NCI-H345 treated with DMSO at 0.1 percent for 48 hours (cell line): ENCODE measurements around the gene INVS.
"Not testable (repeated sequence)": the region's sequence is repeated elsewhere in the genome, so short reads cannot be mapped to it uniquely, and the experiment has no call there.

Experiments
- DNase-seq: peaks from one replicate; lab custom pipeline; 2025; ENCODE audit not compliant: unreplicated experiment; lab: John Stamatoyannopoulos, UW

Gene INVS

DNA sequence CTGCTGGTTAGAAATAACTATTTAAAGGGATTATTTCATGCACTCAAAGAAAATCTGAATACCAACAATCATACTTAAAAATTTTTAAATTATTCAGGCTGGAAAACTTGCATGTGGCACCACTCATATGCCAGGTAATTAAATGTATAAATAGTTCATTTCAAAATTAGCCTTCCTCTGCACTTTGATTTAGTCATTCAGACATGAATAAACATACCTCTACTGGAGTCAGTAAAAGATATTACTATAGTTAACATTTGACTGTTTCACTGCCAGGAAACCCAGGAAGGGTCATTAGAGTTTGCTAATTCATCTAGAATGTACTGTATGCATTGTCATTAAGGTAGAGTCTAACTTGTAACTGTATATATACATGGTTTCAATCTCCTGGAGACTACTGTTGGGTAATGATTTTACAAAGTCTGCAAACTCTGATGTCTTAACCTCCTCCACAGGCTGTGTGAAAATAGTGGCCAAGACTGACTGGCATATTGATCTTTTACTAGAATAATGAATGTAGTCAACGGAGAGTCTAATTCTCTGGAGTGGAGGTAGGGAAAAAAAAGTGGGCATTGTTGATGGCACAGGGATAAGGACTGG lies 210.0 kb downstream of the INVS start:
- DNase-seq, result no peak

DNA sequence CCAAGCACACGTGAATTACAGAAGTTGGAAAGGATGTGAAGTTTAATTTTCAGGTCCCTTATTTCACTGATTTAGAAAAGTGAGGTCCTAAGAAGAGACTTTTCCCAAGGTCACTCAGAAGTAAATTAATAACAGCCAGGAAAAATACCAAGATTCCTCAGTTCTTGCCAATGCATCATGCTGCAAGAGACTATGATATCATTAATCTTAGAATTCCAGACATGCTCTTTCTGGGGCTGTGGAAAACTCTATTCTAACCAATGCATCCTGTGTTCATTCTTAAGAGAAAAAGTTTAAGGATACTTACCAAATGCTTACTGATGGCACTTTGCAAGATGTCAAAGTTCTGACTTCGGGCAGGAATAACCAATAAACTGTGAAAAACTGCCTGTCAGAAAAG lies 210.9 kb downstream of the INVS start:
- DNase-seq, result no peak

GRCh38 chr9:100315561-100315960 lies 216.5 kb downstream of the INVS start:
- DNase-seq, result no peak

- DNase-seq, result no peak
Observed at GRCh38 chr9:100317706-100318105, 218.7 kb downstream of the INVS start.

DNA sequence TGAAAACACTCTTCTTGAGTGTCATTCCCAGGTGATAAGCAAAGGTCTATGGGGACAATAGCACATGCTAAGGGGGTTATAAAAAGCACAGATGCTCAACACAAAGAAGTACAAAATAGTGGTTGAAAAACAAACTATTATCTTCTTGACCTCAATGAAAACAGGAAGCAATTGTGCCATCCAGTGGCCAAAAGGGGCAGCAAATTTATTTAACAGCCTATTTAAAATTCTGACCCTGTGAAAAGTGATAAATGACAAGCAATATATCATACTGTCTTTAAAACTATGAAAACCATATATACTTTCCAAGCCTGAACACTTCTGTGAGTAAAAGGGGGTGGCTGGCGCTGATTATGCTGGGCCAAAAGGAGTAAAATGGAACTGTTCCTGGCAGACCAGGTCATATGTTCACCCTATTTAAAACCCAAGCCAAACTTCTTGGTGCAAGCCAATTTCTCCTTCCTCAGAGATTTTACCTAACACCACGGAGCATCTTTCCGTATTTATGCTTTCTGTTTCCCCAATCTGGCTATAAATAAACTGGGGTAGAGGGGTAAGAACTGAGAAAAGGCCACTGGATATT lies 224.0 kb downstream of the INVS start:
- peak; percentile 4 for DNase-seq

- DNase-seq, result peak; percentile 1
Observed at GRCh38 chr9:100324594-100325200, 225.7 kb downstream of the INVS start.

DNA sequence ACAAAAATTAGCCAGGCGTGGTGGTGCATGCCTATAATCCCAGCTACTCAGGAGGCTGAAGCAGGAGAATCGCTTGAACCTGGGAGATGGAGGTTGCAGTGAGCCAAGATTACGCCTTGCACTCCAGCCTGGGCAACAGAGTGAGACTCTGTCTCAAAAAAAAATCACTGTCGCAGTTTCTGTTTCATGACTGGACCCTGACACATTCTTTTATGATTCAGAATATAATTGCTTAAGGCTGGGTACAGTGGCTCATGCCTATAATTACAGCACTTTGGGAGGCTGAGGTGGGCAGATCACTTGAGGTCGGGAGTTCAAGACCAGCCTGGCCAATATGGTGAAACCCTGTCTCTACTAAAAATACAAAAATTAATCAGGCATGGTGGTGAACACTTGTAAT lies 239.7 kb downstream of the INVS start:
- DNase-seq, result not testable (repeated sequence)

- no peak for DNase-seq
Observed at GRCh38 chr9:100340224-100340623, 241.2 kb downstream of the INVS start.

DNA sequence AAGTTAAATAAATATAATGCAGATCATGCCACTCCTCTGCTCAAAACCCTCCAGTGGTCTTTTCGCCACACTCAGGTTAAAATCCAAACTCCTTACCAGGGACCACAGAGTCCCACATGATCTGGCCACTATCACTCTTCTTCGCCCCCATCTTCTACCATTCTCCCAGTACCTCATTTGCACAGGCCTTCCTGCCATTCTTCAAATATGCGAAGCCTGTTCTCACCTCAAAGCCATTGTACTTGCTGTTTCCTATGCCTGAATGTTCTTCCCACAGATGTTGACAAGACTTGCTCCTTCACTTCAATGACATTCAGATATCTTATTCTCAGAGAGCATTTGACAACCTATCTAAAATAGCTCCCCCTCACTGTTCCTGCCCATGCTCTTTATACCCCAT lies 242.8 kb downstream of the INVS start:
- no peak for DNase-seq

DNA sequence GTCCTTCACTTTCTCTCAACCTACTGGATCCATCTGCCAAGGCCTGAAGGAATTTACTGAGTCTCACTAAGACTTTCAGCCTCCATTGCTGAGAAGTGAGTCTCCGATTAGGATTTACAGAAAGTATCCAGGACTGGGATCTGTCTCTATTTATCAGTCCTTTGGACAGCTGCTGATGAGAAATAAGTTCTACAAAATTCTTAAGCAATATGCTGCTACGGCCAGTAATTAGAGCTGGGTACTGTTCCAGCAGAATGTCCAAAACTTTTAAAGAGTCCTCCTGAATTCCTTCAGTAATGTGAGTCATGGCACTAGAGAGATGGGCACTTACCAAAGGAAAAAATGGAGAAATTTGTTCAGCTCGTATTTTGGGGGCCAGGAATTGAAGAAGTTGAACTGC lies 247.8 kb downstream of the INVS start:
- DNase-seq, result no peak

DNA sequence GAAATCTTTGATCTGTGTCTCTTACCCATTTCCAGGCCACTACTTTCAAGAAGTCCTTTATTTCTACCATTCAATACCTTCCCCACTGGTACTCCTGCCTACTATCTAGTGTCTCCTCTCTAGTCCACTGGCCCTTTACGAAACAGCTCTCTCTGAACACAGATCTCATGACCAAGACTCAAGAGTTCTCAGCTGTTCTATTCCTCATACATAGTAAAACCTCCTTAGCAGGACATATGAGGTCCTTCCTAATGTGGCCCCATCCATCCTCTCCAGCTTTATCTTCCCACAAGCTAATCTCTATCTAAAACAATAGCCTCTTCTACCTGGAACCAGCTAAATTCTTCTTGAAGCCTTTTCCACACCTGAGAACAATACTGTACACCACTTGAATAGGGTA lies 251.1 kb downstream of the INVS start:
- no peak for DNase-seq
